WTC11 (cell line): ENCODE measurements around the gene ATP11A. TPM values are rescaled to one million over a fixed set of nuclear protein-coding genes. Genes with fewer than 3 reads are reported as not detected.

Experiments used
- AR ChIP-seq: fragments of 250-450 bp; sonication (Bioruptor Pico); IDR thresholded peaks from 2 replicates; pipeline ENCODE4 v1.9.0; 2021; ENCODE audit warnings: mild to moderate bottlenecking
- ATF3 ChIP-seq: sonication (generic); formaldehyde crosslinking; conservative IDR thresholded peaks from 2 replicates; pipeline ENCODE4 v1.8.1; 2022; ENCODE audit warnings: mild to moderate bottlenecking, missing genetic modification reagents
- CREB1 ChIP-seq: sonication (generic); formaldehyde crosslinking; IDR thresholded peaks from 2 replicates; pipeline ENCODE4 v1.8.0; 2023; ENCODE audit warnings: mild to moderate bottlenecking, missing genetic modification reagents
- EMX1 ChIP-seq: fragments of 250-450 bp; sonication (Bioruptor Pico); IDR thresholded peaks from 2 replicates; pipeline ENCODE4 v1.8.0; 2021; ENCODE audit warnings: mild to moderate bottlenecking
- ETV6 ChIP-seq: sonication (generic); formaldehyde crosslinking; IDR thresholded peaks from 2 replicates; pipeline ENCODE4 v1.8.1; 2022; ENCODE audit warnings: mild to moderate bottlenecking, missing genetic modification reagents
- FOXK1 ChIP-seq: sonication (generic); formaldehyde crosslinking; IDR thresholded peaks from 2 replicates; pipeline ENCODE4 v1.8.0; 2022; ENCODE audit warnings: mild to moderate bottlenecking, moderate library complexity, missing genetic modification reagents
- FOXP1 ChIP-seq: sonication (generic); formaldehyde crosslinking; IDR thresholded peaks from 2 replicates; pipeline ENCODE4 v1.8.0; 2022; ENCODE audit warnings: missing genetic modification reagents, mild to moderate bottlenecking, moderate library complexity, borderline replicate concordance
- HMGA2 ChIP-seq: fragments of 250-450 bp; sonication (Bioruptor Pico); IDR thresholded peaks from 2 replicates; pipeline ENCODE4 v1.4.0; 2021; ENCODE audit warnings: mild to moderate bottlenecking, moderate library complexity
- MAX ChIP-seq: sonication (generic); formaldehyde crosslinking; IDR thresholded peaks from 2 replicates; pipeline ENCODE4 v1.8.0; 2022; ENCODE audit warnings: mild to moderate bottlenecking, missing genetic modification reagents
- NFATC4 ChIP-seq: fragments of 250-450 bp; sonication (Bioruptor Pico); IDR thresholded peaks from 2 replicates; pipeline ENCODE4 v1.9.0; 2021; ENCODE audit warnings: mild to moderate bottlenecking
- NFE2L1 ChIP-seq: sonication (generic); formaldehyde crosslinking; IDR thresholded peaks from 2 replicates; pipeline ENCODE4 v1.8.1; 2023; ENCODE audit warnings: missing genetic modification reagents
- NR2C2 ChIP-seq: sonication (generic); formaldehyde crosslinking; IDR thresholded peaks from 2 replicates; pipeline ENCODE4 v1.8.0; 2022; ENCODE audit warnings: mild to moderate bottlenecking, missing genetic modification reagents
- NR3C1 ChIP-seq: sonication (generic); formaldehyde crosslinking; conservative IDR thresholded peaks from 2 replicates; pipeline ENCODE4 v1.8.1; 2023; ENCODE audit warnings: low read depth, mild to moderate bottlenecking, missing genetic modification reagents
- OVOL2 ChIP-seq: fragments of 250-450 bp; sonication (Bioruptor Pico); IDR thresholded peaks from 2 replicates; pipeline ENCODE4 v1.9.0; 2021; ENCODE audit warnings: mild to moderate bottlenecking, borderline replicate concordance
- SP1 ChIP-seq: sonication (generic); formaldehyde crosslinking; conservative IDR thresholded peaks from 2 replicates; pipeline ENCODE4 v1.8.1; 2022; ENCODE audit warnings: missing genetic modification reagents
- STAT6 ChIP-seq: sonication (generic); formaldehyde crosslinking; conservative IDR thresholded peaks from 2 replicates; pipeline ENCODE4 v1.8.1; 2023; ENCODE audit warnings: mild to moderate bottlenecking, low read depth, missing genetic modification reagents, moderate library complexity
- TEAD1 ChIP-seq: sonication (generic); formaldehyde crosslinking; IDR thresholded peaks from 2 replicates; pipeline ENCODE4 v1.8.0; 2022; ENCODE audit warnings: mild to moderate bottlenecking, missing genetic modification reagents
- USF2 ChIP-seq: sonication (generic); formaldehyde crosslinking; IDR thresholded peaks from 2 replicates; pipeline ENCODE4 v1.8.1; 2023; ENCODE audit warnings: mild to moderate bottlenecking, missing genetic modification reagents, moderate library complexity
- ZBTB21 ChIP-seq: sonication (generic); formaldehyde crosslinking; IDR thresholded peaks from 2 replicates; pipeline ENCODE4 v1.8.1; 2023; ENCODE audit warnings: mild to moderate bottlenecking, missing genetic modification reagents, borderline replicate concordance
- ZBTB43 ChIP-seq: sonication (generic); formaldehyde crosslinking; IDR thresholded peaks from 2 replicates; pipeline ENCODE4 v1.8.1; 2023; ENCODE audit warnings: mild to moderate bottlenecking, missing genetic modification reagents
- ZMAT4 ChIP-seq: fragments of 250-450 bp; sonication (Bioruptor Pico); IDR thresholded peaks from 2 replicates; pipeline ENCODE4 v1.9.0; 2021; ENCODE audit warnings: mild to moderate bottlenecking
- ZNF138 ChIP-seq: sonication (generic); formaldehyde crosslinking; conservative IDR thresholded peaks from 2 replicates; pipeline ENCODE4 v1.8.1; 2022; ENCODE audit warnings: mild to moderate bottlenecking, moderate library complexity, missing genetic modification reagents
- ZNF219 ChIP-seq: sonication (generic); formaldehyde crosslinking; IDR thresholded peaks from 2 replicates; pipeline ENCODE4 v1.8.0; 2023; ENCODE audit warnings: missing genetic modification reagents, mild to moderate bottlenecking, borderline replicate concordance
- ZNF281 ChIP-seq: sonication (generic); formaldehyde crosslinking; IDR thresholded peaks from 2 replicates; pipeline ENCODE4 v1.8.0; 2023; ENCODE audit warnings: mild to moderate bottlenecking, missing genetic modification reagents
- ZNF416 ChIP-seq: fragments of 250-450 bp; sonication (Bioruptor Pico); IDR thresholded peaks from 2 replicates; pipeline ENCODE4 v1.9.0; 2021; ENCODE audit warnings: mild to moderate bottlenecking, inconsistent platforms
- ZNF425 ChIP-seq: fragments of 250-450 bp; sonication (Bioruptor Pico); conservative IDR thresholded peaks from 2 replicates; pipeline ENCODE4 v1.9.0; 2021; ENCODE audit warnings: mild to moderate bottlenecking
- ZNF671 ChIP-seq: fragments of 250-450 bp; sonication (Bioruptor Pico); IDR thresholded peaks from 2 replicates; pipeline ENCODE4 v1.8.0; 2021; ENCODE audit warnings: mild to moderate bottlenecking
- total RNA-seq: library from RNA; stranded (reverse); gene quantifications from 3 replicates; pipeline ENCODE4 v1.2.3, GENCODE V29; 2021

The ATP11A gene
- total RNA-seq, 1 experiment from 2014 or later, result 100 TPM

GRCh38 chr13:112885782-112886268 lies 196.0 kb downstream of the ATP11A start (continued):
- TF ChIP-seq FOXP1 (peak; percentile 71; the same call in 1 of the 2 replicates), ZBTB43 (CRISPR knock-in tag) (0 out of 2 replicates have a peak, but pooled peaks have one; percentile 20), ZNF281 (CRISPR knock-in tag) (no peak), ATF3 (CRISPR knock-in tag) (no peak), NR2C2 (CRISPR knock-in tag) (no peak), TEAD1 (CRISPR knock-in tag) (no peak), CREB1 (no peak), ZNF671 (no peak), NR3C1 (CRISPR knock-in tag) (no peak), AR (CRISPR knock-in tag) (0 out of 2 replicates have a peak, but pooled peaks have one; percentile 28), ZNF425 (CRISPR knock-in tag) (no peak), ZBTB21 (CRISPR knock-in tag) (peak; percentile 81; the same call in 1 of the 2 replicates), ZNF416 (CRISPR knock-in tag) (no peak), ZMAT4 (CRISPR knock-in tag) (no peak), ZNF219 (CRISPR knock-in tag) (no peak), MAX (peak; percentile 79), USF2 (CRISPR knock-in tag) (peak; percentile 19; the same call in 1 of the 2 replicates), NFATC4 (no peak), FOXK1 (CRISPR knock-in tag) (peak; percentile 81), OVOL2 (CRISPR knock-in tag) (no peak), STAT6 (CRISPR knock-in tag) (no peak), EMX1 (CRISPR knock-in tag) (no peak), NFE2L1 (no peak), SP1 (CRISPR knock-in tag) (peak; percentile 79), ETV6 (CRISPR knock-in tag) (0 out of 2 replicates have a peak, but pooled peaks have one; percentile 56), HMGA2 (CRISPR knock-in tag) (no peak), ZNF138 (CRISPR knock-in tag) (peak; percentile 55; the same call in 1 of the 2 replicates)
